NCI-H187 treated with DMSO at 0.1 percent for 48 hours (cell line): ENCODE data around the gene MASTL.

Source experiments
- DNase-seq: peaks from one replicate; lab custom pipeline; 2025; lab: John Stamatoyannopoulos, UW

Gene MASTL

DNA sequence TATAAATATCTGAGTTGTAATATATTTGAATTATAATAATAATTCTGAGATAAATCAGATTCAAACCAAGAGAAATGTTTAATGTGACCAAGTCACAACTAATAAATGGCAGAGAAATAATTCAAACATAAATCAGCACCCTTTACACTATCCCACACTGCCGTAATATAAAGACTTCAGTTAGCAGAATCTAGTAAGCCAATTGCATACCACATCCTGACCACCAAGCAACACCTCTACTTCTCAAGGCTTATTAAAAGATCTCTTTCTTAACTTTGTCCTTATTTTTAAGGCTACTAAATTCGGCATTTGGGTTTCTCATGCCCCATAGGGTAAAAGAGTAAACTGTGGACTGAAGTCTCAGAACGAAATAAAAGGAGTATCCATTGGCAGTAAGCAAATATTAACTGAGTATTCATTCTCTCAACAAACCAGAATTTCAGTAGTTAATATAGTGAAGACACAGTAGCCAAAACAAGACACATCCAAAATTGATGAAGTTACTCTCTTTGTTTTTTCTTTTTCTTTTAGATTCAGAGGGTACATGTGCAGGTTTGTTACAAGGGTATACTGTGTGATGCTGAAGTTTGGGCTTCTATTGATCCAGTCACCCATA lies 70.6 kb downstream of the MASTL start:
- no peak for DNase-seq

DNA sequence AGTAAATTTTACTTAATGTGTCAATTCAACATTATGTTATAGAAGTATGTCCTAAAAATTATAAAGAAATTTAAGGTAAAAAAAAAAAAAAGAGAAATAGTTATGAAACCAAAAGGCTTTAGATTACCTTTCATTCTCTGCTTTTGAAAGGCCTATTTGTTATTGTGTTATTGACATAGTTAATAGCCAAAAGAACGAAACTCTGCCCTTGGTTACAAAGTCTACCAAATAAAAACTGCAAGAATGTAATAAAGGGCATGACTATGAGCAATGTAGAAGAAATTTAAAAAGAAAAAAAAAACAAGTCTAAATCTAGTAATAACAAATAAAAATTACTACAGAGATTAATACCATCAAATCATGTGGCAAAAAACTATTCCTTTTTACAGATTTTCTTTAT lies 74.9 kb downstream of the MASTL start:
- no peak for DNase-seq

DNA sequence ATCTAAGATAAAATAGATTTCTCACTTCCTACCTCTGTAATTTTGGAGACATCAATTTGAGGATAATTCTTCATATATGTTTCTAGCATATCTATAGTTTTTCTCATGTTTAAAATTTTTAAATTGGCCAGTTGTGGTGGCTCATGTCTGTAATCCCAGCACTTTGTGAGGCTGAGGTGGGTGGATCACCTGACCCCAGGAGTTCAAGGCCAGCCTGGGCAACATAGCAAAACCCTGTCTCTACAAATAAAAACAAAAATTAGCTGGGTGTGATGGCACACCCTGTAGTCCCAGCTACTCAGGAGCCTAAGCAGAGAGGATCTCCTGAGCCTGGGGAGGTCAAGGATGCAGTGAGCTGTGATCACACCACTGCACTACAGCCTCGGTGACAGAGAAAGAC lies 80.6 kb downstream of the MASTL start:
- DNase-seq, result no peak
